ENCODE data around the gene ZNRF1. TPM values are rescaled to one million over a fixed set of nuclear protein-coding genes. Genes with fewer than 3 reads are reported as not detected.

The ZNRF1 gene
- total and polyA plus RNA-seq, 7 donors: 10.6 to 33.0 (median 16.9) TPM

DNA sequence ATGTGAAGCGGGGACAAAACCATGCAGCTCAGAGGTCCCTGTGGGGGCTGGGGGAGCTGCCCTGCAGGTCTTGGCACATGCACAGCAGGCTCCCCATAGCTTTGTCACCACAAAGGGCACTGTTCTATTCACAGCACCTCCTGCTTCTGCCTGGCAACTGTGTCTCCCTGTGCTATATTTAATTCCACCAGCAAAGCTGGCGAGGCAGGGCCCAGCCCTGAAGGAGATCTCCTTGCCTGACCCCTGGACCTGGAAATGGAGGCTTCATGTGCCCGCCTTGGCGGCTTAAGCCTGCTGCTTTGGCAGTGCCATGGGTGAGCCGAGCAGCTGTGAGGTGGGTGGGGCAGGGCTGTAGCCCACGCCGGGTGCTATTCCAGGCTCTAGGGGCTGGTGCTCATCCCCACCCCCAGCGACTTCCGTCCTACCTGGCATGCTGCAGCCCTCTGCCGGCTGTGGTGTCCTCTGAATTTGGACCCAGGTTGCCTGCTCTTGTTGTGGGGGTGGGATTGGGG lies 111.0 kb downstream of the ZNRF1 start:
- intact Hi-C loops (cut with DNase I): loop anchor here (10.0 kb wide), 2 partner anchors 65 to 505 kb away; partner anchors contain the start of gene GLG1
- H3K36me3 ChIP-seq: no peaks in the 10 kb centered on the region
- H3K27ac ChIP-seq: peak overlapping the region; percentile 77 to 92 (median 88)
- WGBS, 2 donors: 27 to 53% methylated on average over 10 of the region's 10 CpGs
- TF ChIP-seq, protein P1, sequence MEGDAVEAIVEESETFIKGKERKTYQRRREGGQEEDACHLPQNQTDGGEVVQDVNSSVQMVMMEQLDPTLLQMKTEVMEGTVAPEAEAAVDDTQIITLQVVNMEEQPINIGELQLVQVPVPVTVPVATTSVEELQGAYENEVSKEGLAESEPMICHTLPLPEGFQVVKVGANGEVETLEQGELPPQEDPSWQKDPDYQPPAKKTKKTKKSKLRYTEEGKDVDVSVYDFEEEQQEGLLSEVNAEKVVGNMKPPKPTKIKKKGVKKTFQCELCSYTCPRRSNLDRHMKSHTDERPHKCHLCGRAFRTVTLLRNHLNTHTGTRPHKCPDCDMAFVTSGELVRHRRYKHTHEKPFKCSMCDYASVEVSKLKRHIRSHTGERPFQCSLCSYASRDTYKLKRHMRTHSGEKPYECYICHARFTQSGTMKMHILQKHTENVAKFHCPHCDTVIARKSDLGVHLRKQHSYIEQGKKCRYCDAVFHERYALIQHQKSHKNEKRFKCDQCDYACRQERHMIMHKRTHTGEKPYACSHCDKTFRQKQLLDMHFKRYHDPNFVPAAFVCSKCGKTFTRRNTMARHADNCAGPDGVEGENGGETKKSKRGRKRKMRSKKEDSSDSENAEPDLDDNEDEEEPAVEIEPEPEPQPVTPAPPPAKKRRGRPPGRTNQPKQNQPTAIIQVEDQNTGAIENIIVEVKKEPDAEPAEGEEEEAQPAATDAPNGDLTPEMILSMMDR (IDR thresholded peaks at IDR 0.05): no peak
- TF ChIP-seq POLR2AphosphoS5 (IDR thresholded peaks at IDR 0.05): peak in 3 of 4 donors; percentile 37 to 42 (median 40)
- no peaks in the 10 kb centered on the region for H3K27me3 ChIP-seq
- H3K4me1 ChIP-seq: peaks cover 0 to 77% (median 71%) of the 10 kb centered on the region in 4 donors
- DNase-seq: peak; percentile 81
- no peaks in the 10 kb centered on the region for H3K9me3 ChIP-seq
- peak overlapping the region in 1 of 4 donors; percentile 19 for H3K4me3 ChIP-seq

DNA sequence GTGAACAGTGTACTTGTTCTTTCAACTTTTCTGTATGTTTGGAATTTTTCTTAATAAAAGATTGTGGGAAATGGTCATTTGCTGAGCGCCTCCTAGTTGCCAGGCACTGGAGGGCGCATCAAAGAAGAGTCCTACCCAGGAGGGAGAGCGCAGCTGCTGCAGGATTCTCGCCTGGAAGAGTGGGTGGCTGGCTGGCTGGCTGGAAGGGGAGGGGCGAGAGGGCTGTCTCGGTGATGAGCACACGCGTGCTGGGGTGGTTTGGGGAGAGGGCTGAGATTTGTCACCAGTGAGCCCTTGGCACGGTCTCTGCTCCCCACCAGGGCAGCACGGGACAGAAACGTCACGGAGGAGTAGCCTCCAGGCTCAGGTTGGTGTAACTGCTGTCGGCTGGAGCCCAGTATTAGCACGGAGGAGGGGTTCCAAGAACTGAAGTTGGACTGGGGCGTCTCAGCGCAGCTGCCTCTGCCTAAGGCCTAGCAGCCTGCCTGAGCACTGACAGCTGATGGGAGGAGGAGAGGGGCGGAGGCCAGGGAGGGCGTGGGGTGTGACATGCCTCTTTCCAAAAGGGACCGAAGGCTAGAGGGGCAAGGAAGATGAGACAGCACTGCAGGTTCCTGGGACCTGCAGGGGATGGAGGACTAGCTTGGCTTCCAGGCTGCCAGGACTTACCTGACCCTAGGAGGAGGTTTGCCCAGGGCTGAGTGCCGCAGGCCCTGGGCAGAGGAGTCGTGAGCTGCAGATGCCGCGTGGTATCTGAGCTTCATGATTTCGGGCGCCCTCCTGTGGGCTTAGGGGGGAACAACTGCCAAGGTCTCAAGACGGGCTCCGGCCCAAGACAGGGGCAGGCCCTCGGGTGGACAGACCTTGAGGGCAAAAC lies 112.1 kb downstream of the ZNRF1 start:
- Histone ChIP-seq H3K4me1 (peaks cover 0 to 78% (median 64%) of the 10 kb centered on the region in 4 donors), H3K4me3 (peak overlapping the region in 3 of 4 donors; percentile 19 to 37 (median 36)), H3K27me3 (no peaks in the 10 kb centered on the region), H3K9me3 (no peaks in the 10 kb centered on the region), H3K36me3 (no peaks in the 10 kb centered on the region), H3K27ac (peak overlapping the region; percentile 77 to 92 (median 88))
- DNase-seq: peak; percentile 96
- 16 to 26% methylated on average over 28 of the region's 28 CpGs for WGBS, 2 donors
- intact Hi-C loops (cut with DNase I): loop anchor here (1.0 to 10.0 kb wide), 3 partner anchors 113 to 506 kb away; partner anchors contain the start of genes CFDP1 and GLG1
- peak in 1 of 4 donors; percentile 14 for TF ChIP-seq EP300 (IDR thresholded peaks at IDR 0.05)
- TF ChIP-seq, protein P1 (IDR thresholded peaks at IDR 0.05): peak; percentile 86 to 93 (median 89)
- peak; percentile 24 to 51 (median 49) for TF ChIP-seq POLR2AphosphoS5 (IDR thresholded peaks at IDR 0.05)
- no peak for TF ChIP-seq POLR2A (IDR thresholded peaks at IDR 0.05)

DNA sequence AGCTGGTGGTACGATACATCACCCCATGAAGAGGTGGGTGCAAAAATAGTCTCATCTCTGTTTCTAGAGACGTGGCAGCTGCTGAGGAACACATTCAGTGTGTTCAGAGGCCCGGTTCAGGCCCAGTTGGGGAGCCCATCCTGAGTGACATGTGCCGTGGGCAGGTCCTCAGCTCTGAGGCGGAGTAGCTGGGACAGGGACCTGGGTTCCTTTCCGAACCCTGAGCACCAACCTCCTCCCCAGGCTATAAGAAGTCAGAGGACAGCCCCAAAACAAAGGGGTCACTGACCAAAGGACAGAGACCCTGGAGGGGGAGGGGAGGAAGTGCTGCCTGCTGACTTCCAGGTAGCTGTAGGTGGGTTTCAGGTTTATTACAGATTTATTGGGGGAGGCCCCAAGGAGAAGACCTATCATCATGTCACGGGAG lies 112.7 kb downstream of the ZNRF1 start:
- no peak for DNase-seq
- no peak for TF ChIP-seq POLR2AphosphoS5 (IDR thresholded peaks at IDR 0.05)
- TF ChIP-seq, protein P1 (IDR thresholded peaks at IDR 0.05): no peak
- no peak for TF ChIP-seq POLR2A (IDR thresholded peaks at IDR 0.05)
- no peak for TF ChIP-seq EP300 (IDR thresholded peaks at IDR 0.05)
- Histone ChIP-seq H3K27me3 (no peaks in the 10 kb centered on the region), H3K27ac (peak overlapping the region; percentile 77 to 92 (median 88)), H3K4me1 (peaks cover 0 to 78% (median 60%) of the 10 kb centered on the region in 4 donors), H3K36me3 (no peaks in the 10 kb centered on the region), H3K9me3 (no peaks in the 10 kb centered on the region), H3K4me3 (peak overlapping the region in 1 of 4 donors; percentile 36)
- 43 to 48% methylated on average over 7 of the region's 7 CpGs for WGBS, 2 donors
- intact Hi-C loops (cut with DNase I): loop anchor here (1.0 to 10.0 kb wide), 3 partner anchors 113 to 507 kb away; partner anchors contain the start of genes CFDP1 and GLG1

DNA sequence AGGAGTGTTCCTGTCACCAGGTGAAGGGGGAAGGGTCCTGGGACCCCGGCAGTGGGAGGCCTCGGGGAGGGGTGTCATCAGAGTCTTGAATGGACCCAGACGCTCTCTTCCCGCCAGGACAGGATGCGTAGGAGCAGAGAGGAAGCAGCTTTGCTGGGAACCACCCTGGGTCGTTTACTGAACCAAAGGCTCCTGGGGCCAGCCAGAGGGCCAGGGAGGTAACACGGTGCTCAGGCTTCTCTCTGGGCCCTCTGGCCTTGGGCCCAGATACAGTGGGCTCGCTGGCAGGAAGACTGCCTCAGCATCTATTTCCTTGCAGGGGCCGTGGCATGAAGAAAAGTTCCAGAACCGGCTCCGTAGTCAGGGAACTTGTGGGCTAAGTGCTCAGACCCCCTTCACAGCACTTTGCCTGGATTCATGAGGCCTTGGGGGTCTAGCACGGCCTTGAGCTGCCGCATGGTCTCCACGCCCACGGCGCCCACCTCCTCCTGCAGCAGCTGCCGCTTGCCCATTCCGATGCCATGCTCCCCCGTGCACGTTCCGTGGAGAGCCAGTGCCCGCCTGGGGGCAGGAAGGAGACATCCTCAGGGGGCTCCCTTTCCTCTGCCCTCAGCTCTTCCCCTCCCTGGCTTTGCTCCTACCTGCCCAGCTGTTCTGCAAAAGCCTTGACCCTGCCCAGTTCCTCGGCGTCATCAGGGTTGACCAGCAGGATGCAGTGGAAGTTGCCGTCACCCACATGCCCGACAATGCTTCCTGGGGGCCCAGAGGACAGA lies 113.3 kb downstream of the ZNRF1 start:
- no peaks in the 10 kb centered on the region for H3K27me3 ChIP-seq
- H3K4me1 ChIP-seq: peaks cover 0 to 77% (median 57%) of the 10 kb centered on the region in 4 donors
- TF ChIP-seq POLR2A (IDR thresholded peaks at IDR 0.05): no peak
- no peaks in the 10 kb centered on the region for H3K9me3 ChIP-seq
- DNase-seq: no peak
- H3K27ac ChIP-seq: peak overlapping the region; percentile 77 to 92 (median 88)
- 47 to 66% methylated on average over 26 of the region's 26 CpGs for WGBS, 2 donors
- no peaks in the 10 kb centered on the region for H3K36me3 ChIP-seq
- intact Hi-C loops (cut with DNase I): loop anchor here (1.0 to 10.0 kb wide), 3 partner anchors 114 to 507 kb away; partner anchors contain the start of genes CFDP1 and GLG1
- no peak overlapping the region for H3K4me3 ChIP-seq
